Measurements from ENCODE around the gene RENBP. TPM values are rescaled to one million over a fixed set of nuclear protein-coding genes. Genes with fewer than 3 reads are reported as not detected.

Gene RENBP
- total and polyA plus RNA-seq, 2 of the 13 experiments (the other 11 are each of a cell fraction or from before 2014, with no cell fraction given) = 1.4 to 2.6 TPM

GRCh38 chrX:153971124-153971449 is 26.6 kb upstream of the RENBP start (continued):
- TF ChIP-seq, protein P1, sequence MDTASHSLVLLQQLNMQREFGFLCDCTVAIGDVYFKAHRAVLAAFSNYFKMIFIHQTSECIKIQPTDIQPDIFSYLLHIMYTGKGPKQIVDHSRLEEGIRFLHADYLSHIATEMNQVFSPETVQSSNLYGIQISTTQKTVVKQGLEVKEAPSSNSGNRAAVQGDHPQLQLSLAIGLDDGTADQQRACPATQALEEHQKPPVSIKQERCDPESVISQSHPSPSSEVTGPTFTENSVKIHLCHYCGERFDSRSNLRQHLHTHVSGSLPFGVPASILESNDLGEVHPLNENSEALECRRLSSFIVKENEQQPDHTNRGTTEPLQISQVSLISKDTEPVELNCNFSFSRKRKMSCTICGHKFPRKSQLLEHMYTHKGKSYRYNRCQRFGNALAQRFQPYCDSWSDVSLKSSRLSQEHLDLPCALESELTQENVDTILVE (CRISPR knock-in tag; IDR thresholded peaks at IDR 0.05) = peak; percentile 68
- no peak for TF ChIP-seq BCLAF1 (IDR thresholded peaks at IDR 0.05)
- TF ChIP-seq MTF1 (CRISPR knock-in tag; IDR thresholded peaks at IDR 0.05) = no peak
- TF ChIP-seq ZNF891 (CRISPR knock-in tag; IDR thresholded peaks at IDR 0.05) = no peak
- no peak for TF ChIP-seq GLI4 (CRISPR knock-in tag; IDR thresholded peaks at IDR 0.05; ENCODE audit: borderline replicate concordance)
- TF ChIP-seq SNAPC2 (CRISPR knock-in tag; IDR thresholded peaks at IDR 0.05) = no peak
- no peak for TF ChIP-seq RXRB (CRISPR knock-in tag; IDR thresholded peaks at IDR 0.05; ENCODE audit: borderline replicate concordance)
- TF ChIP-seq ZNF280B (CRISPR knock-in tag; IDR thresholded peaks at IDR 0.05; ENCODE audit: borderline replicate concordance) = no peak
- TF ChIP-seq HOXA3 (CRISPR knock-in tag; IDR thresholded peaks at IDR 0.05) = no peak
- no peak for TF ChIP-seq ZBTB42 (CRISPR knock-in tag; IDR thresholded peaks at IDR 0.05)
- no peak for TF ChIP-seq THAP11 (CRISPR knock-in tag; IDR thresholded peaks at IDR 0.05)
- no peak for TF ChIP-seq THAP8 (CRISPR knock-in tag; IDR thresholded peaks at IDR 0.05; ENCODE audit: borderline replicate concordance)
- TF ChIP-seq ZNF556 (CRISPR knock-in tag; IDR thresholded peaks at IDR 0.05; ENCODE audit: borderline replicate concordance) = no peak
- no peak for TF ChIP-seq ZNF691 (CRISPR knock-in tag; IDR thresholded peaks at IDR 0.05; ENCODE audit: borderline replicate concordance, low read depth)
- no peak for TF ChIP-seq ZNF841 (CRISPR knock-in tag; IDR thresholded peaks at IDR 0.05; ENCODE audit: borderline replicate concordance)
- no peak for TF ChIP-seq RCOR2 (CRISPR knock-in tag; IDR thresholded peaks at IDR 0.05)
- TF ChIP-seq, protein P2, sequence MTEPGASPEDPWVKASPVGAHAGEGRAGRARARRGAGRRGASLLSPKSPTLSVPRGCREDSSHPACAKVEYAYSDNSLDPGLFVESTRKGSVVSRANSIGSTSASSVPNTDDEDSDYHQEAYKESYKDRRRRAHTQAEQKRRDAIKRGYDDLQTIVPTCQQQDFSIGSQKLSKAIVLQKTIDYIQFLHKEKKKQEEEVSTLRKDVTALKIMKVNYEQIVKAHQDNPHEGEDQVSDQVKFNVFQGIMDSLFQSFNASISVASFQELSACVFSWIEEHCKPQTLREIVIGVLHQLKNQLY (CRISPR knock-in tag; IDR thresholded peaks at IDR 0.05) = no peak
- TF ChIP-seq, protein P3, sequence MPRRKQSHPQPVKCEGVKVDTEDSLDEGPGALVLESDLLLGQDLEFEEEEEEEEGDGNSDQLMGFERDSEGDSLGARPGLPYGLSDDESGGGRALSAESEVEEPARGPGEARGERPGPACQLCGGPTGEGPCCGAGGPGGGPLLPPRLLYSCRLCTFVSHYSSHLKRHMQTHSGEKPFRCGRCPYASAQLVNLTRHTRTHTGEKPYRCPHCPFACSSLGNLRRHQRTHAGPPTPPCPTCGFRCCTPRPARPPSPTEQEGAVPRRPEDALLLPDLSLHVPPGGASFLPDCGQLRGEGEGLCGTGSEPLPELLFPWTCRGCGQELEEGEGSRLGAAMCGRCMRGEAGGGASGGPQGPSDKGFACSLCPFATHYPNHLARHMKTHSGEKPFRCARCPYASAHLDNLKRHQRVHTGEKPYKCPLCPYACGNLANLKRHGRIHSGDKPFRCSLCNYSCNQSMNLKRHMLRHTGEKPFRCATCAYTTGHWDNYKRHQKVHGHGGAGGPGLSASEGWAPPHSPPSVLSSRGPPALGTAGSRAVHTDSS (CRISPR knock-in tag; conservative IDR thresholded peaks at IDR 0.05) = no peak
- TF ChIP-seq TBX2 (CRISPR knock-in tag; IDR thresholded peaks at IDR 0.05; ENCODE audit: borderline replicate concordance) = 0 out of 2 replicates have a peak, but pooled peaks have one; percentile 21
- 0 out of 2 replicates have a peak, but pooled peaks have one; percentile 8 for TF ChIP-seq ZNF335 (CRISPR knock-in tag; IDR thresholded peaks at IDR 0.05)
- TF ChIP-seq ZNF816 (CRISPR knock-in tag; IDR thresholded peaks at IDR 0.05; ENCODE audit: borderline replicate concordance) = 0 out of 2 replicates have a peak, but pooled peaks have one; percentile 7
- TF ChIP-seq GABPA (IDR thresholded peaks at IDR 0.05; ENCODE audit: low read depth, low read length) = no peak
- TF ChIP-seq GABPA (CRISPR knock-in tag; IDR thresholded peaks at IDR 0.05; ENCODE audit: low read depth) = peak; percentile 90

Measured in HepG2 (cell line).